MM.1S (cell line): Measurements from ENCODE around the gene TMCC1.

Experiments used
- DNase-seq: peaks from one replicate; pipeline ENCODE4 v3.0.0-alpha.2; 2015
- H2AFZ ChIP-seq: fragments of 300-600 bp; sonication (generic); 2 replicates; pipeline ENCODE4 v1.6.0; 2016; ENCODE audit warnings: antibody characterized with exemption, low read length
- H3F3A ChIP-seq: fragments of 300-600 bp; sonication (generic); 2 replicates; pipeline ENCODE4 v1.6.1; 2016; ENCODE audit warnings: mild to moderate bottlenecking, antibody characterized with exemption, low read length, moderate library complexity, mixed read lengths; ENCODE audit not compliant: insufficient read depth
- H3K27ac ChIP-seq: fragments of 300-600 bp; sonication (generic); 2 replicates; pipeline ENCODE4 v1.5.1; 2016; ENCODE audit warnings: mild to moderate bottlenecking, low read length
- H3K27me3 ChIP-seq: fragments of 300-600 bp; sonication (generic); replicated peaks from 2 replicates; pipeline ENCODE4 v1.6.0; 2016; ENCODE audit warnings: low read length; ENCODE audit not compliant: insufficient read depth
- H3K36me3 ChIP-seq: fragments of 300-600 bp; sonication (generic); replicated peaks from 2 replicates; pipeline ENCODE4 v1.6.1; 2016; ENCODE audit warnings: mild to moderate bottlenecking, low read length, mixed read lengths; ENCODE audit not compliant: insufficient read depth
- H3K4me1 ChIP-seq: fragments of 300-600 bp; sonication (generic); 2 replicates; pipeline ENCODE4 v1.6.1; 2016; ENCODE audit warnings: low read length, mixed read lengths
- H3K4me2 ChIP-seq: fragments of 300-600 bp; sonication (generic); 2 replicates; pipeline ENCODE4 v1.6.0; 2016; ENCODE audit warnings: low read depth, low read length
- H3K4me3 ChIP-seq: fragments of 300-600 bp; sonication (generic); 2 replicates; pipeline ENCODE4 v1.5.1; 2016; ENCODE audit warnings: low read length, mixed read lengths
- H3K79me2 ChIP-seq: fragments of 300-600 bp; sonication (generic); 2 replicates; pipeline ENCODE4 v1.6.1; 2016; ENCODE audit warnings: mixed run types, low read length, mixed read lengths
- H3K9ac ChIP-seq: fragments of 300-600 bp; sonication (generic); 2 replicates; pipeline ENCODE4 v1.6.1; 2016; ENCODE audit warnings: low read length, mixed read lengths
- H3K9me2 ChIP-seq: fragments of 300-600 bp; sonication (generic); replicated peaks from 2 replicates; pipeline ENCODE4 v1.6.1; 2016; ENCODE audit warnings: mild to moderate bottlenecking, low read length, mixed read lengths; ENCODE audit not compliant: insufficient read depth
- H3K9me3 ChIP-seq: fragments of 300-600 bp; sonication (generic); replicated peaks from 2 replicates; pipeline ENCODE4 v1.6.1; 2016; ENCODE audit warnings: mild to moderate bottlenecking, low read length, mixed read lengths; ENCODE audit not compliant: insufficient read depth
- H4K20me1 ChIP-seq: fragments of 300-600 bp; sonication (generic); 2 replicates; pipeline ENCODE4 v1.6.1; 2016; ENCODE audit warnings: mild to moderate bottlenecking, low read length, moderate library complexity, mixed read lengths; ENCODE audit not compliant: insufficient read depth
- CTCF ChIP-seq: fragments of 300-600 bp; sonication (generic); IDR thresholded peaks from 2 replicates; pipeline ENCODE4 v1.5.1; 2016; ENCODE audit warnings: antibody characterized with exemption, low read length, mixed read lengths
- EZH2 ChIP-seq: fragments of 300-600 bp; sonication (generic); optimal IDR thresholded peaks from 2 replicates; pipeline ENCODE3; 2017; ENCODE audit warnings: low read depth, mild to moderate bottlenecking, antibody characterized with exemption, low read length, mixed read lengths
- EZH2phosphoT487 ChIP-seq: fragments of 300-600 bp; sonication (generic); IDR thresholded peaks from 2 replicates; pipeline ENCODE4 v1.6.1; 2018; ENCODE audit warnings: antibody characterized with exemption, low read length

TMCC1 gene

GRCh38 chr3:129689036-129689435 lies 204.5 kb downstream of the TMCC1 start:
- no peak overlapping the region for H3K4me2 ChIP-seq
- H3K27ac ChIP-seq: no peak overlapping the region
- no peak overlapping the region for H2AFZ ChIP-seq
- no peaks in the 10 kb centered on the region for H3K36me3 ChIP-seq
- H3K9me3 ChIP-seq: no peaks in the 10 kb centered on the region
- no peak overlapping the region for H3K9ac ChIP-seq
- H3K79me2 ChIP-seq: peaks cover 10% of the 10 kb centered on the region; the same call in 1 of the 2 replicates
- DNase-seq: no peak
- no peaks in the 10 kb centered on the region for H3K9me2 ChIP-seq
- H3K27me3 ChIP-seq: no peaks in the 10 kb centered on the region
- H4K20me1 ChIP-seq: no peaks in the 10 kb centered on the region
- H3K4me1 ChIP-seq: no peaks in the 10 kb centered on the region
- no peak overlapping the region for H3K4me3 ChIP-seq
- TF ChIP-seq CTCF (no peak), EZH2 (no peak), EZH2phosphoT487 (no peak)
- no peaks in the 10 kb centered on the region for H3F3A ChIP-seq

GRCh38 chr3:129688271-129688895 lies 205.1 kb downstream of the TMCC1 start:
- no peaks in the 10 kb centered on the region for H3F3A ChIP-seq
- no peaks in the 10 kb centered on the region for H3K27me3 ChIP-seq
- no peak overlapping the region for H3K4me2 ChIP-seq
- H3K4me1 ChIP-seq: no peaks in the 10 kb centered on the region
- no peaks in the 10 kb centered on the region for H3K9me2 ChIP-seq
- no peak for DNase-seq
- no peak overlapping the region for H3K9ac ChIP-seq
- H3K9me3 ChIP-seq: no peaks in the 10 kb centered on the region
- H3K36me3 ChIP-seq: no peaks in the 10 kb centered on the region
- no peak overlapping the region for H2AFZ ChIP-seq
- H3K79me2 ChIP-seq: peaks cover 10% of the 10 kb centered on the region; the same call in 1 of the 2 replicates
- TF ChIP-seq EZH2phosphoT487 (no peak), CTCF (no peak), EZH2 (no peak)
- H3K27ac ChIP-seq: no peak overlapping the region
- no peak overlapping the region for H3K4me3 ChIP-seq
- H4K20me1 ChIP-seq: no peaks in the 10 kb centered on the region

- no peak for DNase-seq
- Histone ChIP-seq H3K9me3 (no peaks in the 10 kb centered on the region), H3K27ac (no peak overlapping the region), H3K79me2 (peaks cover 10% of the 10 kb centered on the region; the same call in 1 of the 2 replicates), H4K20me1 (no peaks in the 10 kb centered on the region), H3K4me2 (no peak overlapping the region), H3K27me3 (no peaks in the 10 kb centered on the region), H3F3A (no peaks in the 10 kb centered on the region), H3K4me1 (no peaks in the 10 kb centered on the region), H2AFZ (no peak overlapping the region), H3K9ac (no peak overlapping the region), H3K36me3 (no peaks in the 10 kb centered on the region), H3K4me3 (no peak overlapping the region), H3K9me2 (no peaks in the 10 kb centered on the region)
- TF ChIP-seq EZH2 (no peak), CTCF (no peak), EZH2phosphoT487 (no peak)
Measured at GRCh38 chr3:129687586-129688125, 205.9 kb downstream of the TMCC1 start.
